Measurements from ENCODE around the gene JAG1. TPM values are rescaled to one million over a fixed set of nuclear protein-coding genes. Genes with fewer than 3 reads are reported as not detected.

JAG1 gene
- total RNA-seq, 1 donor, result 46.7 TPM

- H3K4me3 ChIP-seq (ENCODE audit: low read depth, low read length), result no peak overlapping the region
- DNase-seq (ENCODE audit: low read depth), result no peak
- TF ChIP-seq CTCF (IDR thresholded peaks at IDR 0.05; ENCODE audit: insufficient read depth, low read length), result no peak
Measured at GRCh38 chr20:10701607-10702006, 27.8 kb upstream of the JAG1 start.

- DNase-seq (ENCODE audit: low read depth), result no peak
- H3K4me3 ChIP-seq (ENCODE audit: low read depth, low read length), result no peak overlapping the region
- TF ChIP-seq CTCF (IDR thresholded peaks at IDR 0.05; ENCODE audit: insufficient read depth, low read length), result no peak
Measured at GRCh38 chr20:10699941-10700340, 26.1 kb upstream of the JAG1 start.

- H3K4me3 ChIP-seq (ENCODE audit: low read depth, low read length), result no peak overlapping the region
- no peak for DNase-seq (ENCODE audit: low read depth)
- TF ChIP-seq CTCF (IDR thresholded peaks at IDR 0.05; ENCODE audit: insufficient read depth, low read length), result no peak
Measured at GRCh38 chr20:10699489-10699888, 25.7 kb upstream of the JAG1 start.

GRCh38 chr20:10696650-10697049 is 22.9 kb upstream of the JAG1 start:
- peak; percentile 62 for TF ChIP-seq CTCF (IDR thresholded peaks at IDR 0.05; ENCODE audit: insufficient read depth, low read length)
- DNase-seq (ENCODE audit: low read depth), result no peak
- no peak overlapping the region for H3K4me3 ChIP-seq (ENCODE audit: low read depth, low read length)

GRCh38 chr20:10689385-10689784 is 15.6 kb upstream of the JAG1 start:
- DNase-seq (ENCODE audit: low read depth), result no peak
- no peak for TF ChIP-seq CTCF (IDR thresholded peaks at IDR 0.05; ENCODE audit: insufficient read depth, low read length)
- H3K4me3 ChIP-seq (ENCODE audit: low read depth, low read length), result no peak overlapping the region

GRCh38 chr20:10687895-10688294 is 14.1 kb upstream of the JAG1 start:
- H3K4me3 ChIP-seq (ENCODE audit: low read depth, low read length), result no peak overlapping the region
- DNase-seq (ENCODE audit: low read depth), result no peak
- TF ChIP-seq CTCF (IDR thresholded peaks at IDR 0.05; ENCODE audit: insufficient read depth, low read length), result no peak

GRCh38 chr20:10686356-10687133 is 12.7 kb upstream of the JAG1 start:
- TF ChIP-seq CTCF (IDR thresholded peaks at IDR 0.05; ENCODE audit: insufficient read depth, low read length), result no peak
- DNase-seq (ENCODE audit: low read depth), result no peak
- H3K4me3 ChIP-seq (ENCODE audit: low read depth, low read length), result no peak overlapping the region

Measured in fibroblast of the aortic adventitia (primary cell).